ENCODE measurements around the gene CD22. TPM values are rescaled to one million over a fixed set of nuclear protein-coding genes. Genes with fewer than 3 reads are reported as not detected.

CD22 gene
- total and polyA plus RNA-seq, 8 donors = 0.32 to 2.1 (median 0.71) TPM

DNA sequence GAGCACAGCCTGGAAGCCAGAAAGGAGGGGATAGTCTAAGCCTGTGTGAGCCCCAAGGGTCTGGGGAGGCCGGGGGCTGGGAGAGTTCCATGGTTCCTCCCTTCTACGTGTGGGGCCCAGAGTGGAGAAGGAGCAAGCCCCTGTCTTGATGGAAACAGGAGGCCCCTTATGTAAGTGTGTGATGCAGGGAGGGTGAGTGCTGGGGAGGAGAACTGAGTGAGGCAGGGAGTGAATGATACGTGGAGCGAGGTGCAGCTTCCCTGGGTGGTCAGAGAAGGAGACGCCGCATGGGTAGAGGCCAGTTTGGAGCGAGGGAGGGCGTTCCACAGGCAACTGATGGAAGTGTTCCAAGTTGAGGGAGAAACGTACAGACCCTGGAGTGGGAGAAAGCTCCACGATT lies 21.1 kb upstream of the CD22 start:
- 90% methylated on average over 10 of the region's 10 CpGs for WGBS, 2 donors
- no peaks in the 10 kb centered on the region for H3K36me3 ChIP-seq
- H3K27me3 ChIP-seq = no peaks in the 10 kb centered on the region
- peaks cover 0 to 8% (median 5%) of the 10 kb centered on the region in 3 donors for H3K4me1 ChIP-seq
- TF ChIP-seq, protein P1, sequence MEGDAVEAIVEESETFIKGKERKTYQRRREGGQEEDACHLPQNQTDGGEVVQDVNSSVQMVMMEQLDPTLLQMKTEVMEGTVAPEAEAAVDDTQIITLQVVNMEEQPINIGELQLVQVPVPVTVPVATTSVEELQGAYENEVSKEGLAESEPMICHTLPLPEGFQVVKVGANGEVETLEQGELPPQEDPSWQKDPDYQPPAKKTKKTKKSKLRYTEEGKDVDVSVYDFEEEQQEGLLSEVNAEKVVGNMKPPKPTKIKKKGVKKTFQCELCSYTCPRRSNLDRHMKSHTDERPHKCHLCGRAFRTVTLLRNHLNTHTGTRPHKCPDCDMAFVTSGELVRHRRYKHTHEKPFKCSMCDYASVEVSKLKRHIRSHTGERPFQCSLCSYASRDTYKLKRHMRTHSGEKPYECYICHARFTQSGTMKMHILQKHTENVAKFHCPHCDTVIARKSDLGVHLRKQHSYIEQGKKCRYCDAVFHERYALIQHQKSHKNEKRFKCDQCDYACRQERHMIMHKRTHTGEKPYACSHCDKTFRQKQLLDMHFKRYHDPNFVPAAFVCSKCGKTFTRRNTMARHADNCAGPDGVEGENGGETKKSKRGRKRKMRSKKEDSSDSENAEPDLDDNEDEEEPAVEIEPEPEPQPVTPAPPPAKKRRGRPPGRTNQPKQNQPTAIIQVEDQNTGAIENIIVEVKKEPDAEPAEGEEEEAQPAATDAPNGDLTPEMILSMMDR (IDR thresholded peaks at IDR 0.05) = no peak
- intact Hi-C loops (cut with DNase I) = no loop called here
- FAIRE-seq (no peak), DNase-seq (no peak), ATAC-seq (no peak)
- H3K4me3 ChIP-seq = no peak overlapping the region
- no peak overlapping the region for H3K27ac ChIP-seq
- no peaks in the 10 kb centered on the region for H3K9me3 ChIP-seq

DNA sequence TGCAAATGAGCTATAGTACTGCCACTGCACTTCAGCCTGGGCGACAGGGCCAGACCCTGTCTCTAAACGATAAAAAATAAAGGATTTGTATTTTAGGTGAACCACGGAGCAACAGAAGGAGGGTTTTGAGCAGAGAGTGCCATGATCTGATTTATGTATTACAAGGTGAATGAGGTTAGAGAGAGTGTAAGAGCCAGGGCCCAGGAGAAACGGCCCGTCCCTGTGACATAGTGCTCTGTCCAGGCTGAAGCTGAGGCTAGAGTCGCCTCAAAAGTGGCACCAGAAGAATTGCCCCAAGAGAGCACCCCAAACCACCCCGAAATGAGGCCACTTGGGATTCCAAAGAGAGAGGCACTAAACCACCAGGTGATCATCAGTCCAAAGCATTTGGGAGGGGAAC lies 20.1 kb upstream of the CD22 start:
- intact Hi-C loops (cut with DNase I) = no loop called here
- Histone ChIP-seq H3K4me1 (peaks cover 0 to 8% (median 5%) of the 10 kb centered on the region in 3 donors), H3K36me3 (no peaks in the 10 kb centered on the region), H3K9me3 (no peaks in the 10 kb centered on the region), H3K27me3 (no peaks in the 10 kb centered on the region), H3K4me3 (no peak overlapping the region), H3K27ac (peak overlapping the region in 1 of 4 donors; percentile 34)
- TF ChIP-seq, protein P1 (IDR thresholded peaks at IDR 0.05) = no peak
- no peak for FAIRE-seq
- 78 to 83% methylated on average over 7 of the region's 7 CpGs for whole genome bisulfite sequencing, 2 donors
- no peak for ATAC-seq
- no peak for DNase-seq

DNA sequence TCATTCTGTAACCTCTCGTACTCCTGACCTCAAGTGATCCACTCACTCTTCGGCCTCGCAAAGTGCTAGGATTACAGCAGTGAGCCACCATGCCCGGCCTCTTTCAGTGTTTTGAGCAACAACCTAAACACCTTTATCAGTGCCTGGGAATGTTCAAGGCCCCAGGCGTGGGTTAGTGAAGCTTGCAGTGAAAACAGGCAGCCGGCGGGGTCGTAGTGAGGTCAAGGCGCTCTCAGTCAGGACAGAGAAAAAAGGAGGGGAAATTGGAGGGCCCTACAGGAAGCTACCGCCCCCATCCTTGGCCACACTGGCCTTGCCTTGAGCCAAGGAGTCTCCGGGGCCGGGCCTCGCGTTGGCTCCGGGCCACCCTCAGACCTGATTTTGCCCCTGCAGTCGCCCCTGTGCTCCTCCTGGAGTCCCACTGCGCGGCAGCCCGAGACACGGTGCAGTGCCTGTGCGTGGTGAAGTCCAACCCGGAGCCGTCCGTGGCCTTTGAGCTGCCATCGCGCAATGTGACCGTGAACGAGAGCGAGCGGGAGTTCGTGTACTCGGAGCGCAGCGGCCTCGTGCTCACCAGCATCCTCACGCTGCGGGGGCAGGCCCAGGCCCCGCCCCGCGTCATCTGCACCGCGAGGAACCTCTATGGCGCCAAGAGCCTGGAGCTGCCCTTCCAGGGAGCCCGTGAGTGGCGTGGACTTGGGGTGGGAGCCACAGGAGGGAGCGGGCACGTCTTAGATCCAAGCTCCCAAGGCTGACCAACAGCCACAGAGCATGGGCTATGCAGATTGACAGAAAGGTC lies 19.3 kb upstream of the CD22 start:
- Histone ChIP-seq H3K27ac (peak overlapping the region in 1 of 4 donors; percentile 34), H3K4me1 (peaks cover 0 to 8% (median 5%) of the 10 kb centered on the region in 3 donors), H3K36me3 (no peaks in the 10 kb centered on the region), H3K9me3 (no peaks in the 10 kb centered on the region), H3K27me3 (no peaks in the 10 kb centered on the region), H3K4me3 (no peak overlapping the region)
- ATAC-seq = peak; percentile 79 to 91 (median 86)
- 58 to 59% methylated on average over 46 to 47 of the region's 47 CpGs for WGBS, 2 donors
- intact Hi-C loops (cut with DNase I) = no loop called here
- TF ChIP-seq, protein P1 (IDR thresholded peaks at IDR 0.05) = no peak
- DNase-seq = peak; percentile 51 to 77 (median 70)
- FAIRE-seq = no peak

DNA sequence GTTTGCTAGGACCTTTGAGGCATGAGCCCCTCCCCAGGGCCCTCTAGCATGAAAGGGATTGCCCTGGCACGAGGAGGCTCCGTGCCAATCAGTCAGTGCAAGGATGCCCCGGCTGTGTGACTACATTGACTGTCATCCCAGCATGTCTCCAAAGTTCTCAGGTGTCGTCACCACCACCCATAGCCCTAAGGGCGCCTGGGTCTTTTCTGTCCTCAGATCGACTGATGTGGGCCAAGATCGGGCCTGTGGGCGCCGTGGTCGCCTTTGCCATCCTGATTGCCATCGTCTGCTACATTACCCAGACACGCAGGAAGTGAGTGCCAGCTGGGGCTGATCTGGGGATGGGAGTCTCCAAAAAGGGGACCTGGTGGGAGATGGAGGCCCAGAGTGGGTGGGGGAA lies 18.7 kb upstream of the CD22 start:
- ATAC-seq = no peak
- Histone ChIP-seq H3K4me1 (peaks cover 0 to 8% (median 5%) of the 10 kb centered on the region in 3 donors), H3K36me3 (no peaks in the 10 kb centered on the region), H3K4me3 (no peak overlapping the region), H3K9me3 (no peaks in the 10 kb centered on the region), H3K27ac (no peak overlapping the region), H3K27me3 (no peaks in the 10 kb centered on the region)
- TF ChIP-seq, protein P1 (IDR thresholded peaks at IDR 0.05) = no peak
- WGBS, 2 donors = 94% methylated on average over 12 of the region's 12 CpGs
- no peak for FAIRE-seq
- DNase-seq = no peak
- intact Hi-C loops (cut with DNase I) = no loop called here

DNA sequence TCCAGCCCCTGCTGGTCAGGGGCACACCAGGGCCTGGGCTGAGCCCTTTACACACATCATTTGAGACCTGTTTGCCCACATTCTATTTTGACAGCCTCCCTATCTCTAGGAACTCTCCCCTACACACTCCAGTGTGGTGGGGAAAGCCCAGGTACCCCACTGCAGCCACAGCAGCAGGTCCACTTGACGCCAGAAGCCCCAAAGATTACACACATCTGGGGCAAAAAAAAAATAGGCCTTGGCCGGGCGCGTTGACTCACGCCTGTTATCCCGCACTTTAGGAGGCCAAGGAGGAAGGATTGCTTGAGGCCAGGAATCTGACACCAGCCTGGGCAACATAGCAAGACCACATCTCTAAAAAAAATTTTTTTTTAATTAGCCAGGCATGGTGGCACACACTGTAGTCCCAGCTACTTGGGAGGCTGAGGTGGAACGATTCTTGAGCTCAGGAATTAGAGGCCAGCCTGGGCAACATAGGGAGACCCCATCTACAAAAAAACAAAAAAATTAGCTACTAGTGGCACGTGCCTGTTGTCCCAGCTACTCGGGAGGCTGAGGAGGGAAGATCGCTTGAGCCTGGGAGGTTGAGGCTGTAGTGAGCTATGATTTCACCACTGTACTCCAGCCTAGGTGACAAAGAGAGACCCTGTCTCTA lies 18.0 kb upstream of the CD22 start:
- TF ChIP-seq, protein P1 (IDR thresholded peaks at IDR 0.05) = no peak
- peaks cover 0 to 8% (median 5%) of the 10 kb centered on the region in 3 donors for H3K4me1 ChIP-seq
- DNase-seq (no peak), FAIRE-seq (no peak), ATAC-seq (no peak)
- H3K36me3 ChIP-seq = no peaks in the 10 kb centered on the region
- no peaks in the 10 kb centered on the region for H3K27me3 ChIP-seq
- H3K27ac ChIP-seq = no peak overlapping the region
- H3K4me3 ChIP-seq = no peak overlapping the region
- intact Hi-C loops (cut with DNase I) = no loop called here
- H3K9me3 ChIP-seq = no peaks in the 10 kb centered on the region
- WGBS, 2 donors = 94% methylated on average over 10 of the region's 10 CpGs

Data from pancreas (tissue), 10 donors.